Fibroblast of lung (primary cell): ENCODE results near the gene ZNF780B. TPM values are rescaled to one million over a fixed set of nuclear protein-coding genes. Genes with fewer than 3 reads are reported as not detected.

Experiments
- DNase-seq, 2 donors: peaks; one replicate each; pipeline versions ENCODE4 v3.0.0 to v3.0.0-alpha.2; 2010; ENCODE audit warnings: low read depth in 2 of 2
- H2AFZ ChIP-seq: 2 replicates; pipeline ENCODE4 v1.5.1; 2012; ENCODE audit warnings: low read length, control low read depth, inconsistent platforms
- H3K27ac ChIP-seq: 2 replicates; pipeline ENCODE4 v1.5.1; 2011; ENCODE audit warnings: low read length, control low read depth; ENCODE audit not compliant: insufficient read depth
- H3K27me3 ChIP-seq: 2 replicates; pipeline ENCODE4 v1.5.1; 2011; ENCODE audit warnings: mild to moderate bottlenecking, low read length; ENCODE audit not compliant: control insufficient read depth, insufficient read depth
- H3K36me3 ChIP-seq: 2 replicates; pipeline ENCODE4 v1.5.1; 2011; ENCODE audit warnings: low read length; ENCODE audit not compliant: control insufficient read depth, insufficient read depth
- H3K4me1 ChIP-seq: 2 replicates; pipeline ENCODE4 v1.5.1; 2011; ENCODE audit warnings: low read length; ENCODE audit not compliant: control insufficient read depth, insufficient read depth; ENCODE audit errors: extremely low read depth
- H3K4me2 ChIP-seq: 2 replicates; pipeline ENCODE4 v1.5.1; 2011; ENCODE audit warnings: low read length, control low read depth; ENCODE audit not compliant: insufficient read depth; ENCODE audit errors: extremely low read depth
- H3K4me3 ChIP-seq, 4 experiments: fragments of 200-600 bp in 1 of 4; sonication (generic) in 1 of 4; replicated peaks in 1 of 4; 2 replicates each; pipeline ENCODE4 v1.5.1; 2011 to 2016; ENCODE audit warnings: low read length in 4 of 4, low read depth in 3 of 4, mild to moderate bottlenecking in 3 of 4, control low read depth in 2 of 4, inconsistent platforms in 1 of 4, mixed read lengths in 1 of 4; ENCODE audit not compliant: insufficient read depth in 1 of 4; ENCODE audit errors: control extremely low read depth in 1 of 4
- H3K79me2 ChIP-seq: 2 replicates; pipeline ENCODE4 v1.5.1; 2012; ENCODE audit warnings: mild to moderate bottlenecking, low read length, inconsistent platforms; ENCODE audit not compliant: control insufficient read depth, insufficient read depth
- H3K9ac ChIP-seq: 2 replicates; pipeline ENCODE4 v1.5.1; 2011; ENCODE audit warnings: mild to moderate bottlenecking, low read length, control low read depth; ENCODE audit not compliant: insufficient read depth
- H3K9me3 ChIP-seq: 2 replicates; pipeline ENCODE4 v1.5.1; 2012; ENCODE audit warnings: low read depth, low read length; ENCODE audit not compliant: control insufficient read depth, insufficient read depth
- H4K20me1 ChIP-seq: 2 replicates; pipeline ENCODE4 v1.5.1; 2011; ENCODE audit warnings: low read length; ENCODE audit not compliant: control insufficient read depth, insufficient read depth; ENCODE audit errors: extremely low read depth
- EZH2 ChIP-seq: IDR thresholded peaks from 2 replicates; pipeline ENCODE4 v1.5.1; 2012; ENCODE audit warnings: low read length, control low read depth, mild to moderate bottlenecking; ENCODE audit errors: missing control alignments
- polyA plus RNA-seq, 2 donors: library from polyadenylated mRNA; depleted of rRNA in 1 of 2; stranded (reverse) in 1 of 2; unstranded in 1 of 2; fragments of >200 nt; gene quantifications; 2 replicates each; pipeline ENCODE4 v1.2.1, GENCODE V29; 2011 to 2012; ENCODE audit warnings: missing spikeins in 1 of 2
- total RNA-seq: library from RNA; depleted of rRNA; stranded (reverse); fragments of >200 nt; gene quantifications from 2 replicates; pipeline ENCODE4 v1.2.1, GENCODE V29; 2014
- TF ChIP-seq, protein P1 (sequence below), 2 donors: IDR thresholded peaks in 1 of 2; conservative IDR thresholded peaks in 1 of 2; 1 replicate in 1 of 2; 2 replicates in 1 of 2; pipeline ENCODE4 v1.5.1; 2011 to 2012; ENCODE audit warnings: low read length in 2 of 2, control low read depth in 1 of 2, inconsistent platforms in 1 of 2, low read depth in 1 of 2, mild to moderate bottlenecking in 1 of 2

ZNF780B gene
- total and polyA plus RNA-seq, 2 donors (not counting 1 experiment from before 2014, with no cell fraction given): 8.9 to 20.8 TPM

DNA sequence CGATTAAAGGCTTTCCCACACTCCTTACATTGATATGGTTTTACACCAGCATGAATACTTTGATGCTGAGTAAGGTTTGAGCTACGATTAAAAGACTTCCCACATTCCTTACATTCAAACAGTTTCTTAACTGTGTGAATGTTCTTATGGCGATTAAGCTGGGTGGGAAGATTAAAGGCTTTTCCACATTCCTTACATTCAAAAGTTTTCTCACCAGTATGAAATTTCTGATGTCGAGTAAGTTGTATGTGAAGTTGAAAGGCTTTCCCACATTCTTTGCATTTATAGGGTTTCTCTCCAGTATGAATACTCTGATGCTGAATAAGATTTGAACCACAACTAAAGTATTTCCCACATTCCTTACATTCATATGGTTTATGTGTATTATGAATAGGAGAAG, 20.0 kb downstream of the ZNF780B start:
- H3K9me3 ChIP-seq: no peaks in the 10 kb centered on the region
- H2AFZ ChIP-seq: no peak overlapping the region
- H3K36me3 ChIP-seq: no peaks in the 10 kb centered on the region
- no peak overlapping the region for H3K27ac ChIP-seq
- H3K4me1 ChIP-seq: no peaks in the 10 kb centered on the region
- TF ChIP-seq, protein P1, sequence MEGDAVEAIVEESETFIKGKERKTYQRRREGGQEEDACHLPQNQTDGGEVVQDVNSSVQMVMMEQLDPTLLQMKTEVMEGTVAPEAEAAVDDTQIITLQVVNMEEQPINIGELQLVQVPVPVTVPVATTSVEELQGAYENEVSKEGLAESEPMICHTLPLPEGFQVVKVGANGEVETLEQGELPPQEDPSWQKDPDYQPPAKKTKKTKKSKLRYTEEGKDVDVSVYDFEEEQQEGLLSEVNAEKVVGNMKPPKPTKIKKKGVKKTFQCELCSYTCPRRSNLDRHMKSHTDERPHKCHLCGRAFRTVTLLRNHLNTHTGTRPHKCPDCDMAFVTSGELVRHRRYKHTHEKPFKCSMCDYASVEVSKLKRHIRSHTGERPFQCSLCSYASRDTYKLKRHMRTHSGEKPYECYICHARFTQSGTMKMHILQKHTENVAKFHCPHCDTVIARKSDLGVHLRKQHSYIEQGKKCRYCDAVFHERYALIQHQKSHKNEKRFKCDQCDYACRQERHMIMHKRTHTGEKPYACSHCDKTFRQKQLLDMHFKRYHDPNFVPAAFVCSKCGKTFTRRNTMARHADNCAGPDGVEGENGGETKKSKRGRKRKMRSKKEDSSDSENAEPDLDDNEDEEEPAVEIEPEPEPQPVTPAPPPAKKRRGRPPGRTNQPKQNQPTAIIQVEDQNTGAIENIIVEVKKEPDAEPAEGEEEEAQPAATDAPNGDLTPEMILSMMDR (conservative IDR thresholded peaks at IDR 0.05 in 1 of 2, IDR thresholded peaks at IDR 0.05 in 1 of 2; ENCODE audit: low read depth in 1 of 2, low read length in 2 of 2): no peak
- no peak for TF ChIP-seq EZH2
- no peak overlapping the region for H3K4me3 ChIP-seq
- DNase-seq: peak; percentile 6 to 9
- no peaks in the 10 kb centered on the region for H3K79me2 ChIP-seq
- H3K4me2 ChIP-seq: no peak overlapping the region
- H3K9ac ChIP-seq: no peak overlapping the region
- H4K20me1 ChIP-seq: no peaks in the 10 kb centered on the region
- no peaks in the 10 kb centered on the region for H3K27me3 ChIP-seq

DNA sequence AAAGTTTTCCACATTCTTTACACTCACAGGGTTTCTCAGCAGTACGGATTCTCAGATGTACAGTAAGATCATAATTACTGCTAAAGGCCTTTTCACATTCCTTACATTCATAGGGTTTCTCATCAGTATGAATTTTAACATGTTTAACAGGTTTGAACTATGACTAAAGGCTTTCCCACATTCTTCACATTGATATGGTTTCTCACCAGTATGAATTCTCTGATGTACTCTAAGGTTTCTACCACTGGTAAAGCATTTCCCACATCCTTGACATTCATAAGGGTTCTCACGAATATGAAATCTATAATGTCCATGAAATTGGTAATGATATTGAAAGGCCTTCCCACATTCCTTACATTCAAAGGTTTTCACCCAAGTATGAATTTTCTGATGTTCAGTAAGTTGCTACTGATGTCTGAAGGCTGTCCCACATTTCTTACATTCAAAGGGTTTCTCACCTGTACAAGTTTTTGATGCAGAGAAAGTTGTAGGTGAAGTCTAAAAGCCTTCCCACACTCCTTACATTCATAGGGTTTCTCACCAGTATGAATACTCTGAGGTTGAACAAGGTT, 22.0 kb downstream of the ZNF780B start:
- Histone ChIP-seq H2AFZ (no peak overlapping the region), H3K4me1 (no peaks in the 10 kb centered on the region), H4K20me1 (no peaks in the 10 kb centered on the region), H3K27ac (no peak overlapping the region), H3K4me2 (no peak overlapping the region), H3K79me2 (no peaks in the 10 kb centered on the region), H3K4me3 (no peak overlapping the region), H3K27me3 (no peaks in the 10 kb centered on the region), H3K9me3 (no peaks in the 10 kb centered on the region), H3K9ac (no peak overlapping the region), H3K36me3 (no peaks in the 10 kb centered on the region)
- no peak for TF ChIP-seq EZH2
- TF ChIP-seq, protein P1 (conservative IDR thresholded peaks at IDR 0.05 in 1 of 2, IDR thresholded peaks at IDR 0.05 in 1 of 2; ENCODE audit: low read depth in 1 of 2, low read length in 2 of 2): no peak
- DNase-seq: no peak

GRCh38 chr19:40026597-40026970, 29.4 kb downstream of the ZNF780B start:
- H3K9ac ChIP-seq: no peak overlapping the region
- H3K27me3 ChIP-seq: no peaks in the 10 kb centered on the region
- no peak overlapping the region for H3K4me3 ChIP-seq
- no peak overlapping the region for H2AFZ ChIP-seq
- no peaks in the 10 kb centered on the region for H3K79me2 ChIP-seq
- TF ChIP-seq EZH2: no peak
- TF ChIP-seq, protein P1 (conservative IDR thresholded peaks at IDR 0.05 in 1 of 2, IDR thresholded peaks at IDR 0.05 in 1 of 2; ENCODE audit: low read depth in 1 of 2, low read length in 2 of 2): no peak
- H4K20me1 ChIP-seq: no peaks in the 10 kb centered on the region
- H3K9me3 ChIP-seq: no peaks in the 10 kb centered on the region
- H3K4me2 ChIP-seq: no peak overlapping the region
- DNase-seq: no peak
- H3K27ac ChIP-seq: no peak overlapping the region
- H3K36me3 ChIP-seq: no peaks in the 10 kb centered on the region
- H3K4me1 ChIP-seq: no peaks in the 10 kb centered on the region
